GM12878 (cell line): Measurements from ENCODE around the gene ARHGAP32. TPM values are rescaled to one million over a fixed set of nuclear protein-coding genes. Genes with fewer than 3 reads are reported as not detected.

Experiments used
- ATAC-seq: fragments of 200-7000 bp; cut with Tn5 transposase; 3 replicates; pipeline ENCODE4 v1.9.1; 2020; ENCODE audit warnings: mild to moderate bottlenecking, moderate library complexity
- BruUV-seq: library from RNA; stranded (reverse); fragments of 400-500 nt; replicated peaks from 2 replicates; lab custom pipeline; 2021; lab: Mats Ljungman, UMichigan
- CTCF ChIA-PET: fragments of 300-600 bp; sonication (Branson Sonifier 250); formaldehyde crosslinking; extraction: SDS; loops from one replicate; lab custom pipeline; 2021; ENCODE audit warnings: inconsistent platforms; lab: Yijun Ruan, JAX
- POLR2A ChIA-PET: fragments of 350-600 bp; formaldehyde crosslinking; extraction: SDS; loops from one replicate; lab custom pipeline; 2021; ENCODE audit warnings: inconsistent platforms; lab: Charles Lee
- RAD21 ChIA-PET: fragments of 300-600 bp; sonication (Branson Sonifier 250); formaldehyde crosslinking; loops from one replicate; lab custom pipeline; 2023; ENCODE audit warnings: antibody characterized with exemption; ENCODE audit not compliant: unreplicated experiment; lab: Charles Lee
- SMC1A ChIA-PET: fragments of 300-600 bp; sonication (Branson Sonifier 250); formaldehyde crosslinking; loops from one replicate; lab custom pipeline; 2023; ENCODE audit not compliant: unreplicated experiment, uncharacterized antibody; lab: Charles Lee
- DNase-seq: peaks from one replicate; pipeline ENCODE4 v3.0.0-alpha.2; 2011; ENCODE audit warnings: low read depth, low spot score
- FAIRE-seq: peaks from 3 replicates; lab custom pipeline; 2011; peaks lifted over from hg19 to GRCh38; lab: Jason Lieb, UNC
- H2AFZ ChIP-seq: 2 replicates; pipeline ENCODE4 v1.6.0; 2011; ENCODE audit warnings: low read depth, low read length, control low read depth; ENCODE audit not compliant: control insufficient read depth
- H3K27ac ChIP-seq: 2 replicates; pipeline ENCODE4 v1.5.1; 2011; ENCODE audit warnings: control low read depth; ENCODE audit not compliant: control insufficient read depth, insufficient read depth
- H3K27me3 ChIP-seq, 2 experiments: replicated peaks in 1 of 2; 2 replicates each; pipeline versions ENCODE4 v1.6.0 to v1.6.1; 2011; ENCODE audit warnings: low read length in 1 of 2; ENCODE audit not compliant: control insufficient read depth in 2 of 2, insufficient read depth in 2 of 2
- H3K36me3 ChIP-seq, 2 experiments: 2 replicates each; pipeline ENCODE4 v1.5.1; 2011; ENCODE audit warnings: low read length in 1 of 2; ENCODE audit not compliant: control insufficient read depth in 2 of 2, insufficient read depth in 2 of 2
- H3K4me1 ChIP-seq: 2 replicates; pipeline ENCODE4 v1.6.1; 2011; ENCODE audit warnings: mild to moderate bottlenecking, low read length, moderate library complexity, mixed read lengths; ENCODE audit not compliant: control insufficient read depth, insufficient read depth
- H3K4me2 ChIP-seq: 2 replicates; pipeline ENCODE4 v1.6.0; 2011; ENCODE audit warnings: control low read depth; ENCODE audit not compliant: control insufficient read depth, insufficient read depth
- H3K4me3 ChIP-seq: fragments of 200-600 bp; sonication (generic); 2 replicates; pipeline ENCODE4 v1.5.1; 2016
- H3K79me2 ChIP-seq: 2 replicates; pipeline ENCODE4 v1.6.0; 2011; ENCODE audit warnings: low read length; ENCODE audit not compliant: control insufficient read depth, insufficient read depth
- H3K9ac ChIP-seq: 2 replicates; pipeline ENCODE4 v1.8.0; 2011; ENCODE audit warnings: low read length, control low read depth, mixed read lengths; ENCODE audit not compliant: control insufficient read depth, insufficient read depth
- H3K9me3 ChIP-seq: replicated peaks from 3 replicates; pipeline ENCODE4 v1.5.1; 2011; ENCODE audit warnings: mild to moderate bottlenecking, low read length; ENCODE audit not compliant: control insufficient read depth, insufficient read depth
- H4K20me1 ChIP-seq: 2 replicates; pipeline ENCODE4 v1.6.0; 2011; ENCODE audit not compliant: control insufficient read depth, insufficient read depth
- BHLHE40 ChIP-seq, 2 experiments: fragments of 450-650 bp in 1 of 2; IDR thresholded peaks; 2 replicates each; pipeline ENCODE4 v1.6.1; 2011 to 2017; ENCODE audit warnings: low read depth in 2 of 2, borderline replicate concordance in 1 of 2, improper control_type of control experiment in 1 of 2, low read length in 1 of 2, mild to moderate bottlenecking in 1 of 2
- CEBPB ChIP-seq, 2 experiments: fragments of 150-350 bp in 1 of 2; IDR thresholded peaks; 2 replicates each; pipeline ENCODE4 v1.6.1; 2012 to 2014; ENCODE audit warnings: low read depth in 2 of 2, low read length in 2 of 2, borderline replicate concordance in 1 of 2, inconsistent platforms in 1 of 2
- CREM ChIP-seq: IDR thresholded peaks from 2 replicates; pipeline ENCODE4 v1.6.1; 2014; ENCODE audit warnings: antibody characterized with exemption, low read depth
- DPF2 ChIP-seq: fragments of 450-650 bp; IDR thresholded peaks from 2 replicates; pipeline ENCODE4 v1.6.1; 2017; ENCODE audit warnings: mild to moderate bottlenecking
- GABPA ChIP-seq: IDR thresholded peaks from 2 replicates; pipeline ENCODE4 v1.6.1; 2014; ENCODE audit warnings: antibody characterized with exemption, low read depth, mild to moderate bottlenecking, inconsistent platforms
- MTA2 ChIP-seq: fragments of 450-650 bp; IDR thresholded peaks from 2 replicates; pipeline ENCODE4 v1.6.1; 2016; ENCODE audit warnings: low read depth, mild to moderate bottlenecking, moderate library complexity
- MTA3 ChIP-seq: IDR thresholded peaks from 2 replicates; pipeline ENCODE4 v1.6.1; 2012; ENCODE audit warnings: low read length, inconsistent platforms, borderline replicate concordance
- NFXL1 ChIP-seq: fragments of 450-650 bp; IDR thresholded peaks from 2 replicates; pipeline ENCODE4 v1.6.1; 2017; ENCODE audit warnings: antibody characterized with exemption, mild to moderate bottlenecking, borderline replicate concordance
- NR2C2 ChIP-seq: IDR thresholded peaks from 2 replicates; pipeline ENCODE4 v1.6.1; 2011; ENCODE audit warnings: borderline replicate concordance, low read depth; ENCODE audit not compliant: control insufficient read depth, insufficient read length
- PML ChIP-seq: IDR thresholded peaks from 2 replicates; pipeline ENCODE4 v1.6.1; 2012; ENCODE audit warnings: low read length, inconsistent platforms
- RFX5 ChIP-seq: IDR thresholded peaks from 2 replicates; pipeline ENCODE4 v1.6.1; 2011; ENCODE audit warnings: low read depth, low read length, improper control_type of control experiment
- SREBF2 ChIP-seq: IDR thresholded peaks from 2 replicates; pipeline ENCODE4 v1.6.1; 2012; ENCODE audit warnings: mild to moderate bottlenecking, low read length
- TBL1XR1 ChIP-seq: IDR thresholded peaks from 2 replicates; pipeline ENCODE4 v1.6.1; 2012; ENCODE audit warnings: low read depth, low read length, improper control_type of control experiment
- WGBS: methylation state at CpG from one replicate; pipeline ENCODE4 v1.1.6; 2016; ENCODE audit warnings: low lambda C conversion rate; ENCODE audit not compliant: insufficient replicate concordance, insufficient coverage; ENCODE audit errors: missing lambda C conversion rate; 5-methylcytosine and 5-hydroxymethylcytosine counted together
- in situ Hi-C: fragments of 300-500 bp; cut with MboI; formaldehyde crosslinking; loops from 9 replicates; pipeline ENCODE4 v1.14.3; 2018; ENCODE audit warnings: mixed read lengths
- intact Hi-C: fragments of 100-400 bp; cut with micrococcal nuclease; formaldehyde crosslinking; loops from one replicate; pipeline ENCODE4 v1.14.2; 2022; ENCODE audit not compliant: unreplicated experiment
- polyA plus RNA-seq, 11 experiments: library from polyadenylated mRNA; depleted of rRNA in 4 of 11; unstranded in 6 of 11; stranded (reverse) in 5 of 11; fragments of >200 nt; fragmentation: Nextera tagmentation in 4 of 11; fragmentation: Illumina TruSeq in 1 of 11; extraction: Ambion mirVana in 4 of 11; extraction: Trizol in 1 of 11; gene quantifications; 1 replicate in 1 of 11; 2 replicates in 10 of 11; pipeline versions ENCODE4 v1.2.1 to v1.2.3, GENCODE V29; 2011 to 2016; ENCODE audit warnings: inconsistent platforms in 2 of 11, missing spikeins in 2 of 11, low read depth in 1 of 11
- total RNA-seq, 4 experiments: library from RNA; depleted of rRNA in 3 of 4; stranded (reverse); fragments of >200 nt in 3 of 4; fragmentation: Illumina TruSeq in 1 of 4; extraction: Trizol in 1 of 4; gene quantifications; 2 replicates each; pipeline versions ENCODE4 v1.2.1 to v1.2.3, GENCODE V29; 2013 to 2021
- TF ChIP-seq, protein P1 (sequence below): fragments of 450-650 bp; formaldehyde crosslinking; IDR thresholded peaks from 2 replicates; pipeline ENCODE4 v1.4.0; 2020; ENCODE audit warnings: mild to moderate bottlenecking, moderate library complexity
- TF ChIP-seq, protein P2 (sequence below): fragments of 450-650 bp; IDR thresholded peaks from 2 replicates; pipeline ENCODE4 v1.6.1; 2018; ENCODE audit warnings: mild to moderate bottlenecking, low read depth, moderate library complexity; ENCODE audit not compliant: partially characterized antibody
- TF ChIP-seq, protein P3 (sequence below): fragments of 150-350 bp; IDR thresholded peaks from 2 replicates; pipeline ENCODE4 v1.6.1; 2016; ENCODE audit warnings: low read depth, low read length

Gene ARHGAP32
- total and polyA plus RNA-seq, 10 of the 15 experiments (the other 5 are each of a cell fraction or from before 2014, with no cell fraction given) = under 0.01 to 0.46 (median 0.12) TPM; not detected in 1

DNA sequence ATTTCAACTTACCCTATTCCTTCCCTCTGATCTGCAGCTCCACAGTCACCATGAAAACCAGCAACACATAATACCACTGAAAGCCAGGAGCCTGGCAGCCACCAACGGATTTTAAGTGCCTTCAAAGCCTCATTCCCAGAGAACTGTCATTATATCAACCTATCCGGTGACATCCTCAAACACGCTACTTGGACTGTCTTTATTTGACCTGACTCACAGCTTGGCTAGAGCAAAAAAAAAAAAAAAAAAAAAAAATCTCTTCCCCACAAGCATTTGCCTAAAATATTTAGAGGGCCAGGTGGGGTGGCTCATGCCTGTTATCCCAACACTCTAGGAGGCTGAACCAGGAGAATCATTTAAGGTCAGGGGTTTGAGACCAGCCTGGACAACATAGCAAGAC is 32.4 kb upstream of the ARHGAP32 start:
- no peaks in the 10 kb centered on the region for H3K4me1 ChIP-seq
- RAD21 ChIA-PET = no interaction called here
- POLR2A ChIA-PET = no interaction called here
- 11% methylated on average over 3 of the region's 3 CpGs for WGBS
- CTCF ChIA-PET = no interaction called here
- SMC1A ChIA-PET = no interaction called here
- intact Hi-C loops = no loop called here
- no peaks in the 10 kb centered on the region; the same call in 1 of the 3 replicates for H3K9me3 ChIP-seq
- DNase-seq (no peak), FAIRE-seq (no peak), ATAC-seq (no peak)
- H2AFZ ChIP-seq = no peak overlapping the region
- no peaks in the 10 kb centered on the region for H3K27me3 ChIP-seq
- H3K4me3 ChIP-seq = no peak overlapping the region
- BruUV-seq = no TSS peak
- in situ Hi-C loops = no loop called here
- no peaks in the 10 kb centered on the region for H4K20me1 ChIP-seq
- no peaks in the 10 kb centered on the region for H3K36me3 ChIP-seq
- no peak overlapping the region for H3K4me2 ChIP-seq
- H3K9ac ChIP-seq = no peak overlapping the region
- H3K27ac ChIP-seq = no peak overlapping the region
- no peaks in the 10 kb centered on the region for H3K79me2 ChIP-seq
- TF ChIP-seq TBL1XR1 = no peak
- no peak for TF ChIP-seq CEBPB (IDR thresholded peaks at IDR 0.05; ENCODE audit: borderline replicate concordance in 1 of 2, low read depth in 2 of 2, low read length in 2 of 2)
- TF ChIP-seq CREM = no peak
- TF ChIP-seq, protein P1, sequence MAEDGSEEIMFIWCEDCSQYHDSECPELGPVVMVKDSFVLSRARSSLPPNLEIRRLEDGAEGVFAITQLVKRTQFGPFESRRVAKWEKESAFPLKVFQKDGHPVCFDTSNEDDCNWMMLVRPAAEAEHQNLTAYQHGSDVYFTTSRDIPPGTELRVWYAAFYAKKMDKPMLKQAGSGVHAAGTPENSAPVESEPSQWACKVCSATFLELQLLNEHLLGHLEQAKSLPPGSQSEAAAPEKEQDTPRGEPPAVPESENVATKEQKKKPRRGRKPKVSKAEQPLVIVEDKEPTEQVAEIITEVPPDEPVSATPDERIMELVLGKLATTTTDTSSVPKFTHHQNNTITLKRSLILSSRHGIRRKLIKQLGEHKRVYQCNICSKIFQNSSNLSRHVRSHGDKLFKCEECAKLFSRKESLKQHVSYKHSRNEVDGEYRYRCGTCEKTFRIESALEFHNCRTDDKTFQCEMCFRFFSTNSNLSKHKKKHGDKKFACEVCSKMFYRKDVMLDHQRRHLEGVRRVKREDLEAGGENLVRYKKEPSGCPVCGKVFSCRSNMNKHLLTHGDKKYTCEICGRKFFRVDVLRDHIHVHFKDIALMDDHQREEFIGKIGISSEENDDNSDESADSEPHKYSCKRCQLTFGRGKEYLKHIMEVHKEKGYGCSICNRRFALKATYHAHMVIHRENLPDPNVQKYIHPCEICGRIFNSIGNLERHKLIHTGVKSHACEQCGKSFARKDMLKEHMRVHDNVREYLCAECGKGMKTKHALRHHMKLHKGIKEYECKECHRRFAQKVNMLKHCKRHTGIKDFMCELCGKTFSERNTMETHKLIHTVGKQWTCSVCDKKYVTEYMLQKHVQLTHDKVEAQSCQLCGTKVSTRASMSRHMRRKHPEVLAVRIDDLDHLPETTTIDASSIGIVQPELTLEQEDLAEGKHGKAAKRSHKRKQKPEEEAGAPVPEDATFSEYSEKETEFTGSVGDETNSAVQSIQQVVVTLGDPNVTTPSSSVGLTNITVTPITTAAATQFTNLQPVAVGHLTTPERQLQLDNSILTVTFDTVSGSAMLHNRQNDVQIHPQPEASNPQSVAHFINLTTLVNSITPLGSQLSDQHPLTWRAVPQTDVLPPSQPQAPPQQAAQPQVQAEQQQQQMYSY (CRISPR knock-in tag) = no peak
- no peak for TF ChIP-seq PML
- no peak for TF ChIP-seq MTA3
- TF ChIP-seq DPF2 = no peak
- TF ChIP-seq SREBF2 = no peak
- no peak for TF ChIP-seq NR2C2
- TF ChIP-seq, protein P2, sequence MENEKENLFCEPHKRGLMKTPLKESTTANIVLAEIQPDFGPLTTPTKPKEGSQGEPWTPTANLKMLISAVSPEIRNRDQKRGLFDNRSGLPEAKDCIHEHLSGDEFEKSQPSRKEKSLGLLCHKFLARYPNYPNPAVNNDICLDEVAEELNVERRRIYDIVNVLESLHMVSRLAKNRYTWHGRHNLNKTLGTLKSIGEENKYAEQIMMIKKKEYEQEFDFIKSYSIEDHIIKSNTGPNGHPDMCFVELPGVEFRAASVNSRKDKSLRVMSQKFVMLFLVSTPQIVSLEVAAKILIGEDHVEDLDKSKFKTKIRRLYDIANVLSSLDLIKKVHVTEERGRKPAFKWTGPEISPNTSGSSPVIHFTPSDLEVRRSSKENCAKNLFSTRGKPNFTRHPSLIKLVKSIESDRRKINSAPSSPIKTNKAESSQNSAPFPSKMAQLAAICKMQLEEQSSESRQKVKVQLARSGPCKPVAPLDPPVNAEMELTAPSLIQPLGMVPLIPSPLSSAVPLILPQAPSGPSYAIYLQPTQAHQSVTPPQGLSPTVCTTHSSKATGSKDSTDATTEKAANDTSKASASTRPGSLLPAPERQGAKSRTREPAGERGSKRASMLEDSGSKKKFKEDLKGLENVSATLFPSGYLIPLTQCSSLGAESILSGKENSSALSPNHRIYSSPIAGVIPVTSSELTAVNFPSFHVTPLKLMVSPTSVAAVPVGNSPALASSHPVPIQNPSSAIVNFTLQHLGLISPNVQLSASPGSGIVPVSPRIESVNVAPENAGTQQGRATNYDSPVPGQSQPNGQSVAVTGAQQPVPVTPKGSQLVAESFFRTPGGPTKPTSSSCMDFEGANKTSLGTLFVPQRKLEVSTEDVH = no peak
- no peak for TF ChIP-seq NFXL1
- no peak for TF ChIP-seq RFX5
- TF ChIP-seq, protein P3, sequence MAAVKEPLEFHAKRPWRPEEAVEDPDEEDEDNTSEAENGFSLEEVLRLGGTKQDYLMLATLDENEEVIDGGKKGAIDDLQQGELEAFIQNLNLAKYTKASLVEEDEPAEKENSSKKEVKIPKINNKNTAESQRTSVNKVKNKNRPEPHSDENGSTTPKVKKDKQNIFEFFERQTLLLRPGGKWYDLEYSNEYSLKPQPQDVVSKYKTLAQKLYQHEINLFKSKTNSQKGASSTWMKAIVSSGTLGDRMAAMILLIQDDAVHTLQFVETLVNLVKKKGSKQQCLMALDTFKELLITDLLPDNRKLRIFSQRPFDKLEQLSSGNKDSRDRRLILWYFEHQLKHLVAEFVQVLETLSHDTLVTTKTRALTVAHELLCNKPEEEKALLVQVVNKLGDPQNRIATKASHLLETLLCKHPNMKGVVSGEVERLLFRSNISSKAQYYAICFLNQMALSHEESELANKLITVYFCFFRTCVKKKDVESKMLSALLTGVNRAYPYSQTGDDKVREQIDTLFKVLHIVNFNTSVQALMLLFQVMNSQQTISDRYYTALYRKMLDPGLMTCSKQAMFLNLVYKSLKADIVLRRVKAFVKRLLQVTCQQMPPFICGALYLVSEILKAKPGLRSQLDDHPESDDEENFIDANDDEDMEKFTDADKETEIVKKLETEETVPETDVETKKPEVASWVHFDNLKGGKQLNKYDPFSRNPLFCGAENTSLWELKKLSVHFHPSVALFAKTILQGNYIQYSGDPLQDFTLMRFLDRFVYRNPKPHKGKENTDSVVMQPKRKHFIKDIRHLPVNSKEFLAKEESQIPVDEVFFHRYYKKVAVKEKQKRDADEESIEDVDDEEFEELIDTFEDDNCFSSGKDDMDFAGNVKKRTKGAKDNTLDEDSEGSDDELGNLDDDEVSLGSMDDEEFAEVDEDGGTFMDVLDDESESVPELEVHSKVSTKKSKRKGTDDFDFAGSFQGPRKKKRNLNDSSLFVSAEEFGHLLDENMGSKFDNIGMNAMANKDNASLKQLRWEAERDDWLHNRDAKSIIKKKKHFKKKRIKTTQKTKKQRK = no peak
- TF ChIP-seq GABPA = no peak
- no peak for TF ChIP-seq MTA2
- no peak for TF ChIP-seq BHLHE40 (IDR thresholded peaks at IDR 0.05; ENCODE audit: borderline replicate concordance in 1 of 2, low read depth in 2 of 2, low read length in 1 of 2)
